ENCODE data around the gene WDR43.
A peak's percentile ranks its signal among the peaks of the same experiment; 100 is the strongest.

The WDR43 gene, protein sequence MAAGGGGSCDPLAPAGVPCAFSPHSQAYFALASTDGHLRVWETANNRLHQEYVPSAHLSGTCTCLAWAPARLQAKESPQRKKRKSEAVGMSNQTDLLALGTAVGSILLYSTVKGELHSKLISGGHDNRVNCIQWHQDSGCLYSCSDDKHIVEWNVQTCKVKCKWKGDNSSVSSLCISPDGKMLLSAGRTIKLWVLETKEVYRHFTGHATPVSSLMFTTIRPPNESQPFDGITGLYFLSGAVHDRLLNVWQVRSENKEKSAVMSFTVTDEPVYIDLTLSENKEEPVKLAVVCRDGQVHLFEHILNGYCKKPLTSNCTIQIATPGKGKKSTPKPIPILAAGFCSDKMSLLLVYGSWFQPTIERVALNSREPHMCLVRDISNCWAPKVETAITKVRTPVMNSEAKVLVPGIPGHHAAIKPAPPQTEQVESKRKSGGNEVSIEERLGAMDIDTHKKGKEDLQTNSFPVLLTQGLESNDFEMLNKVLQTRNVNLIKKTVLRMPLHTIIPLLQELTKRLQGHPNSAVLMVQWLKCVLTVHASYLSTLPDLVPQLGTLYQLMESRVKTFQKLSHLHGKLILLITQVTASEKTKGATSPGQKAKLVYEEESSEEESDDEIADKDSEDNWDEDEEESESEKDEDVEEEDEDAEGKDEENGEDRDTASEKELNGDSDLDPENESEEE

DNA sequence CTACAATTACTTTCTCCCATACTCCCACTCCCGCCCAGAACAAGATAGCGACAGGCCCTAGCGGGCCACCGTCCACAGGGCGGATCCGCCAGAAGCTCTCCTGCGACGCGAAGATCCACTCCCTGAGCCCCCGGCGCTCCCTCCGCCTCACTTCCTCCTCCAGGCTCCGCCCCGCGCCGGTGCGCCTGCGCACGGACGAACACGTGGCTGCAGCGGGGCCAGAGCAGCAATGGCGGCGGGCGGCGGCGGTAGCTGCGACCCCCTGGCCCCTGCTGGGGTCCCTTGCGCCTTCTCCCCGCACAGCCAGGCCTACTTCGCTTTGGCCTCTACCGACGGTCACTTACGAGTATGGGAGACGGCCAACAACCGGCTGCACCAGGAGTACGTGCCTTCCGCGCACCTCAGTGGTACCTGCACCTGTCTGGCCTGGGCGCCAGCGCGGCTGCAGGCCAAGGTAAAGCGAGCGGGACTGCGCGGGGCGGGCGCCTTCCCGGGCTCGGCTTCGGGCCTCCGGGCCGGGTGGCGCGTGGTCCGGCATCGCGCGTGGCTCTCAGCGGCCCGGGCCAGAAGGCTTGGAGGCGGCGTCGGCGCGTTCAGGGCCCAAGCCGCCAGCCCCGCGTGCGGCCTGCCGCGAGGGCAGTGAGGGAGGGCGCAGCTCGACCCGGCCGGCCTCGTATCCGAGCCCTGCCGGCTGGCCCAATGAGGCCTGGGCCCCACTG, at the start of gene WDR43:
TSS of gene WDR43 (plus strand) at position 198 of the 719 bp plus-strand sequence. CDS start at position 230, 32 bp downstream.
- Mint-ChIP-seq H3K9me3 (no peaks in the 10 kb centered on the region), H3K27ac (peak within 1 kb of the TSS; percentile 99), H3K27me3 (no peaks in the 10 kb centered on the region)

GRCh38 chr2:28855193-28855592, 39.3 kb upstream of the WDR43 start:
- H3K9me3 Mint-ChIP-seq: no peaks in the 10 kb centered on the region
- no peak overlapping the region for H3K27ac Mint-ChIP-seq
- H3K4me1 Mint-ChIP-seq (ENCODE audit: low read depth): no peaks in the 10 kb centered on the region
- H3K27me3 Mint-ChIP-seq: no peaks in the 10 kb centered on the region
- H3K36me3 Mint-ChIP-seq (ENCODE audit: low read depth): peaks cover 32% of the 10 kb centered on the region
- H3K4me3 Mint-ChIP-seq: no peak overlapping the region

More for the DNA sequence above, at the start of gene WDR43:
- H3K4me3 Mint-ChIP-seq: peak within 1 kb of the TSS; percentile 98
- peaks cover 45% of the 10 kb centered on the region for H3K36me3 Mint-ChIP-seq (ENCODE audit: low read depth)
- peaks cover 42% of the 10 kb centered on the region for H3K4me1 Mint-ChIP-seq (ENCODE audit: low read depth)

GRCh38 chr2:28855977-28856376, 38.5 kb upstream of the WDR43 start:
- Mint-ChIP-seq H3K4me3 (no peak overlapping the region), H3K27ac (no peak overlapping the region), H3K4me1 (ENCODE audit: low read depth) (no peaks in the 10 kb centered on the region), H3K9me3 (no peaks in the 10 kb centered on the region), H3K27me3 (no peaks in the 10 kb centered on the region), H3K36me3 (ENCODE audit: low read depth) (peaks cover 39% of the 10 kb centered on the region)

DNA sequence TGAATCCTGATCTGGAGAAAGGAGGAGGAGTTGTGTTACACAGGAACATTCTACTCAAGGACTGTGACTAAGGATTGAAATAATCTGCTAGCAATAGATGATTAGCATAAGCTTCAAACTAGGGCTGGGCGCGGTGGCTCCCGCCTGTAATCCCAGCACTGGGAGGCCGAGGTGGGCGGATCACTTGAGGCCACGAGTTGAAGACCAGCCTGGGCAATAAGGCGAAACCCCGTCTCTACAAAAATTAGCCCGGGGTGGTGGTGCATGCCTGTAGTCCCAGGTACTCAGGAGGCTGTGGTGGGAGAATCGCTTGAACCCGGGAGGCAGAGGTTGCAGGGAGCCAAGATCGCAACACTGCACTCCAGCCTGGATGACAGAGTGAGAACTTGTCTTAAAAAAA, 25.9 kb upstream of the WDR43 start:
- no peak overlapping the region for H3K27ac Mint-ChIP-seq
- peak overlapping the region; percentile 99 for H3K4me3 Mint-ChIP-seq
- no peaks in the 10 kb centered on the region for H3K9me3 Mint-ChIP-seq
- H3K4me1 Mint-ChIP-seq (ENCODE audit: low read depth): peaks cover 56% of the 10 kb centered on the region
- peaks cover 24% of the 10 kb centered on the region for H3K36me3 Mint-ChIP-seq (ENCODE audit: low read depth)
- no peaks in the 10 kb centered on the region for H3K27me3 Mint-ChIP-seq

DNA sequence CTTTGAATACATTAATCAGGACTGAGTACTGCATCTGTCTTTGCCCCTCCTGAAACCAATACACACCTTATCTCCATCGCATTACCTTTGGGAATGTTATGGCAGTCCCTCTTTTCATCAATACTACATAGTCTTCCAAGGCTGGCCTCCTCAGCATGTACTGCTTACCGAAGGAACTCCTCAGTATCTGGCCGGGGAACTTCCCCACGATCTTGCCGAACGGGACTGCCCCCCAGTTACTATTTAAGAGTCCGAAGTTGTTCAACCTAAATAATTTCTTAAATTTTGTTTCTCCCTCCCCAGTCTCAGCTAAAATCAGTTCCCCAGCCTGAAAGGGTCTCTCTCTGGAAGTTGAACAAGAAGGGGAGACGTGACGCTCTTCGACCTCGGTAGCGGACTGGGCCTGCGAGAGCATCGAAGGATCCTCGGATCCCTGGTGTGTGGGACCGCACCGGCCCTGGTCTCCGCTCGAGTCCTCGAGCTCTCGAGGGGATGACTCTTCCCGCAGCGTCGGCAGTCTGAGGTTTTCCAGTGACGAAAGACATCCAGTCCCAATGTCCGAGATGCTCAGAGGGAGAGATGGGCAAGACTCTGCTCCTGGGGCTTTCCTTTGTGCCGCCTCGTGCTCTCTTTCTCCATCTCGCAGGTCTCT, 24.8 kb upstream of the WDR43 start:
- H3K9me3 Mint-ChIP-seq: no peaks in the 10 kb centered on the region
- peak overlapping the region; percentile 99 for H3K4me3 Mint-ChIP-seq
- H3K36me3 Mint-ChIP-seq (ENCODE audit: low read depth): peaks cover 17% of the 10 kb centered on the region
- peaks cover 50% of the 10 kb centered on the region for H3K4me1 Mint-ChIP-seq (ENCODE audit: low read depth)
- no peaks in the 10 kb centered on the region for H3K27me3 Mint-ChIP-seq
- H3K27ac Mint-ChIP-seq: peak overlapping the region; percentile 96

GRCh38 chr2:28870146-28870891, 24.1 kb upstream of the WDR43 start, which contains the start of gene TRMT61B:
Gene TRMT61B (minus strand): TSS chr2:28870309. CDS start chr2:28870277, 32 bp downstream.
- Mint-ChIP-seq H3K9me3 (no peaks in the 10 kb centered on the region), H3K4me1 (ENCODE audit: low read depth) (peaks cover 43% of the 10 kb centered on the region), H3K36me3 (ENCODE audit: low read depth) (peaks cover 12% of the 10 kb centered on the region)

DNA sequence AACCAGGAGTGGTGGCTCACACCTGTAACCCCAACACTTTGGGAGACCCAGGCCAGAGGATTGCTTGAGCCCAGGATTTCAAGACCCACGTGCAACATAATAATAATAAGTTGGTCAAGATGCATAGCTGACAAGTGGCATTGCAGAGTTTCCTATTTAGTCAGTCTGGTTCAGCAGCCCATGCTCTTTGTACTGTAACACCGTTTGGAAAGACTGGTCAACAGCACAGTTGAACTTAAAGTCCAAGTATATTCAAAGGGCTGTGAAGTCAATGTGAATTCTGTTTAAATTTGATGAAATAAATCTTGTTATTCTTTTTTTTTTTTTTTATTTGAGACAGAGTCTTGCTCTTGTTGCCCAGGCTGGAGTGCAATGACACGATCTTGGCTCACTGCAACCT, 22.8 kb upstream of the WDR43 start:
- Mint-ChIP-seq H3K4me3 (no peak overlapping the region), H3K27me3 (peaks cover 6% of the 10 kb centered on the region), H3K27ac (no peak overlapping the region)

More at GRCh38 chr2:28870146-28870891, 24.1 kb upstream of the WDR43 start, which contains the start of gene TRMT61B:
- peak within 1 kb of the TSS; percentile 99 for H3K4me3 Mint-ChIP-seq
- H3K27me3 Mint-ChIP-seq: no peaks in the 10 kb centered on the region
- peak within 1 kb of the TSS; percentile 96 for H3K27ac Mint-ChIP-seq

GRCh38 chr2:28880193-28880592, 14.3 kb upstream of the WDR43 start:
- no peaks in the 10 kb centered on the region for H3K36me3 Mint-ChIP-seq (ENCODE audit: low read depth)
- no peak overlapping the region for H3K4me3 Mint-ChIP-seq
- H3K27me3 Mint-ChIP-seq: peaks cover 25% of the 10 kb centered on the region
- H3K4me1 Mint-ChIP-seq (ENCODE audit: low read depth): no peaks in the 10 kb centered on the region
- H3K9me3 Mint-ChIP-seq: no peaks in the 10 kb centered on the region
- H3K27ac Mint-ChIP-seq: no peak overlapping the region

More for the DNA sequence above, 22.8 kb upstream of the WDR43 start:
- H3K4me1 Mint-ChIP-seq (ENCODE audit: low read depth): peaks cover 34% of the 10 kb centered on the region
- H3K36me3 Mint-ChIP-seq (ENCODE audit: low read depth): peaks cover 11% of the 10 kb centered on the region
- H3K9me3 Mint-ChIP-seq: no peaks in the 10 kb centered on the region

GRCh38 chr2:28893488-28893887, 979 bp upstream of the WDR43 start:
- Mint-ChIP-seq H3K27me3 (no peaks in the 10 kb centered on the region), H3K27ac (no peak overlapping the region), H3K4me3 (peak overlapping the region; percentile 35), H3K36me3 (ENCODE audit: low read depth) (peaks cover 33% of the 10 kb centered on the region), H3K9me3 (no peaks in the 10 kb centered on the region), H3K4me1 (ENCODE audit: low read depth) (peaks cover 31% of the 10 kb centered on the region)

- H3K4me1 Mint-ChIP-seq (ENCODE audit: low read depth): peaks cover 49% of the 10 kb centered on the region
- H3K4me3 Mint-ChIP-seq: peak overlapping the region; percentile 98
- no peaks in the 10 kb centered on the region for H3K9me3 Mint-ChIP-seq
Measured at GRCh38 chr2:28895189-28895893, 874 bp downstream of the WDR43 start.

GRCh38 chr2:28896906-28897305, 2.4 kb downstream of the WDR43 start:
- no peaks in the 10 kb centered on the region for H3K27me3 Mint-ChIP-seq
- peak overlapping the region; percentile 98 for H3K4me3 Mint-ChIP-seq
- no peaks in the 10 kb centered on the region for H3K9me3 Mint-ChIP-seq
- peaks cover 64% of the 10 kb centered on the region for H3K36me3 Mint-ChIP-seq (ENCODE audit: low read depth)
- H3K4me1 Mint-ChIP-seq (ENCODE audit: low read depth): peaks cover 62% of the 10 kb centered on the region
- H3K27ac Mint-ChIP-seq: peak overlapping the region; percentile 45

More at GRCh38 chr2:28895189-28895893, 874 bp downstream of the WDR43 start:
- H3K27me3 Mint-ChIP-seq: no peaks in the 10 kb centered on the region
- H3K36me3 Mint-ChIP-seq (ENCODE audit: low read depth): peaks cover 49% of the 10 kb centered on the region
- peak overlapping the region; percentile 99 for H3K27ac Mint-ChIP-seq

DNA sequence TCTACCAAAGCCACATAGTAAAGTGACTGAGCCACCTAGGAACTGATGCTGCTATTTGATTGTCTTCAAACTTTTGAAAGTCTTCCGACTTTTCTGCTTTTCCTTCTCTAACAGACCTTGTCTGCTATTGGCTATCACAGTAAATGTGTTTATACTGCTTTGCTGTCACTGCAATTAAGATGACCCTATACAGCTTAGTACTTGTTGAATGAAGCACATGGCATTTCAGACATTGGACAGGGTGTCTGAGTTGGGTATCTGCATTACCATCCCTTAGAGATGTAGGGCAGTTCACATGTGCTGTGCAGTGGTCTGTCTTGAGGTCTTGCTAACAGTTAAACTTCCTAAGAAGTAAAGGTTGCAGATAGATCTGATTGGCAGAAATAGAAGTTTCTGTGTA, 3.6 kb downstream of the WDR43 start:
- peaks cover 67% of the 10 kb centered on the region for H3K4me1 Mint-ChIP-seq (ENCODE audit: low read depth)
- H3K9me3 Mint-ChIP-seq: no peaks in the 10 kb centered on the region
- H3K36me3 Mint-ChIP-seq (ENCODE audit: low read depth): peaks cover 74% of the 10 kb centered on the region
- no peaks in the 10 kb centered on the region for H3K27me3 Mint-ChIP-seq
- H3K4me3 Mint-ChIP-seq: peak overlapping the region; percentile 98
- peak overlapping the region; percentile 85 for H3K27ac Mint-ChIP-seq

GRCh38 chr2:28901202-28901601, 6.7 kb downstream of the WDR43 start:
- Mint-ChIP-seq H3K27me3 (no peaks in the 10 kb centered on the region), H3K4me3 (no peak overlapping the region), H3K4me1 (ENCODE audit: low read depth) (peaks cover 78% of the 10 kb centered on the region), H3K27ac (no peak overlapping the region), H3K9me3 (no peaks in the 10 kb centered on the region), H3K36me3 (ENCODE audit: low read depth) (peaks cover 92% of the 10 kb centered on the region)

All from stimulated activated naive CD8-positive, alpha-beta T cell treated with anti-CD3 and anti-CD28 coated beads, Interleukin-15, Interleukin-2, amounts not matched to agents 100 ng/mL and 50 ng/mL, for 24 hours (primary cell).